ENCODE measurements around the gene PPM1H. TPM values are rescaled to one million over a fixed set of nuclear protein-coding genes. Genes with fewer than 3 reads are reported as not detected.
A peak's percentile ranks its signal among the peaks of the same experiment; 100 is the strongest.
"Not testable (repeated sequence)": the region's sequence is repeated elsewhere in the genome, so short reads cannot be mapped to it uniquely, and the experiment has no call there.

Gene PPM1H
- total RNA-seq, 2 donors from 2014 or later: 27.0 to 46.9 TPM

GRCh38 chr12:62947364-62947763 is 12.4 kb upstream of the PPM1H start:
- 75% methylated on average over 5 of the region's 5 CpGs for WGBS
- Histone ChIP-seq H3K9me3 (no peaks in the 10 kb centered on the region), H3K27me3 (replicated peaks; ENCODE audit: insufficient read depth) (no peaks in the 10 kb centered on the region), H3K4me1 (replicated peaks) (no peaks in the 10 kb centered on the region), H3K36me3 (no peaks in the 10 kb centered on the region), H3K4me3 (no peak overlapping the region), H3K27ac (no peak overlapping the region)
- TF ChIP-seq POLR2A (IDR thresholded peaks at IDR 0.05) (no peak), POLR2AphosphoS5 (IDR thresholded peaks at IDR 0.05) (no peak), CTCF (IDR thresholded peaks at IDR 0.05) (no peak)
- intact Hi-C loops (cut with DNase I): no loop called here
- DNase-seq (ENCODE audit: low spot score): no peak

DNA sequence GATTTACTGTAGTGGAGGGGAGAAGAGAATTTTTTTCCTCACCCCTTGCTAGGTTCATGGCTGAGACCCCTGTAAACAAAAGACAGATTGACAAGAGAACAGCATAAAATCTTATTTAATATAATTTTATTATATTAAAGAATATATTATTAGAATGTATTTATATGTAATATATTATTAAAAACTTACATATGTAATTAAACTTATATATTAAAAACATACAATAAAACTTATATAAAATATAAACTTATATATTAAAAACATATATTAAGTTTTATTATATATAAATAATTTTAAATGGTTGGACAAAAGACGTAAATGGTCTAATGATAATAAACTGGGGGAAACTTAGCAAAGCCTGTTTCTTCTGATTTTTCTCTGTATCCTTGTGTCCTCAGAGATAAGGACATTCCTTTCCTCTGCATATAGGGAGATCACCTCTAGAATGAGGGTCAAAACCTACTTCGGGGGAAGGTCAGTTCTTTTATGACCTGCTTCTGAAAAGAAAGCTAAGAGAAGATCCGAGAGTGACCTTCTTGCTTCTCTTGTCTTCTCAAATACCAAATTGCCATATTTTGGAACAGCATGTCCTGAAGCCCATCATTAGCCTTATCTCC is 8.9 kb upstream of the PPM1H start:
- no peak for TF ChIP-seq CTCF (IDR thresholded peaks at IDR 0.05)
- no peak for TF ChIP-seq POLR2A (IDR thresholded peaks at IDR 0.05)
- no peak for TF ChIP-seq POLR2AphosphoS5 (IDR thresholded peaks at IDR 0.05)
- no peaks in the 10 kb centered on the region for H3K36me3 ChIP-seq
- H3K27ac ChIP-seq: no peak overlapping the region
- 72% methylated on average over 3 of the region's 3 CpGs for WGBS
- no peaks in the 10 kb centered on the region for H3K4me1 ChIP-seq (replicated peaks)
- no peak for DNase-seq (ENCODE audit: low spot score)
- H3K4me3 ChIP-seq: no peak overlapping the region
- H3K27me3 ChIP-seq (replicated peaks; ENCODE audit: insufficient read depth): no peaks in the 10 kb centered on the region
- H3K9me3 ChIP-seq: no peaks in the 10 kb centered on the region
- intact Hi-C loops (cut with DNase I): no loop called here

DNA sequence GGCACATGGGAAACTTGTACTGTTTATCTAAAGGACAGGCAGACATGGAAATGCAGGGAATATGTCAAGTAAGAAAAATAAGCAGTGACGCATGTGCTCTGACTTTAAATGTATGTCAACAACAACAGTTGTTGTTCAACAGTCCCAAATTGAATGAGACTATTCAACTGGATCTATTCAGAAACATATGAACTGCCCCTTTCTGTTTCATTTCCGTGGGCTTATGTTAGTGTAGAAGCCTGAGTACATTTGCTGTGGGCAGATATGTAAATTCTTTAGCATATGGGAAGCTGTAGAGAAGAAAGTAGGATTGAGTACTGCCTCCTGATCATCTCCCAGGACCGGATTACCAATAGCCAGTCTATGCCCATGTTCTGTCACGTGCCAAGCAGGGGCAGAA is 7.4 kb upstream of the PPM1H start:
- H3K27me3 ChIP-seq (replicated peaks; ENCODE audit: insufficient read depth); H3K9me3 ChIP-seq; H3K27ac ChIP-seq; DNase-seq (ENCODE audit: low spot score); intact Hi-C loops (cut with DNase I); H3K4me1 ChIP-seq (replicated peaks); H3K36me3 ChIP-seq; H3K4me3 ChIP-seq: not testable (repeated sequence)
- WGBS: 81% methylated on average over 4 of the region's 4 CpGs

- intact Hi-C loops (cut with DNase I): no loop called here
- H3K27ac ChIP-seq: peak overlapping the region; percentile 81 to 90
- H3K36me3 ChIP-seq: no peaks in the 10 kb centered on the region
- H3K4me3 ChIP-seq: peak overlapping the region; percentile 75 to 88
- no peaks in the 10 kb centered on the region for H3K4me1 ChIP-seq (replicated peaks)
- TF ChIP-seq CTCF (IDR thresholded peaks at IDR 0.05) (no peak), POLR2A (IDR thresholded peaks at IDR 0.05) (no peak), POLR2AphosphoS5 (IDR thresholded peaks at IDR 0.05) (no peak)
- WGBS: 2% methylated on average over 42 of the region's 48 CpGs
- H3K27me3 ChIP-seq (replicated peaks; ENCODE audit: insufficient read depth): no peaks in the 10 kb centered on the region
- no peaks in the 10 kb centered on the region for H3K9me3 ChIP-seq
- peak; percentile 19 for DNase-seq (ENCODE audit: low spot score)
Observed at GRCh38 chr12:62934239-62934798, 631 bp downstream of the PPM1H start.

GRCh38 chr12:62933602-62934238 is 1.2 kb downstream of the PPM1H start:
- DNase-seq (ENCODE audit: low spot score): peak; percentile 17
- no peaks in the 10 kb centered on the region for H3K36me3 ChIP-seq
- H3K9me3 ChIP-seq: no peaks in the 10 kb centered on the region
- no peaks in the 10 kb centered on the region for H3K27me3 ChIP-seq (replicated peaks; ENCODE audit: insufficient read depth)
- no peaks in the 10 kb centered on the region for H3K4me1 ChIP-seq (replicated peaks)
- H3K4me3 ChIP-seq: peak overlapping the region; percentile 75 to 88
- peak overlapping the region; percentile 81 to 90 for H3K27ac ChIP-seq
- intact Hi-C loops (cut with DNase I): no loop called here
- TF ChIP-seq CTCF (IDR thresholded peaks at IDR 0.05) (no peak), POLR2A (IDR thresholded peaks at IDR 0.05) (no peak), POLR2AphosphoS5 (IDR thresholded peaks at IDR 0.05) (no peak)
- under 1% methylated on average over 24 of the region's 24 CpGs for WGBS

All from prostate gland (tissue), 2 donors.